ENCODE measurements around the gene BORCS8.
A peak's percentile ranks its signal among the peaks of the same experiment; 100 is the strongest.

BORCS8 gene

GRCh38 chr19:19192078-19192882 is at the start of gene BORCS8, which contains the start of gene RFXANK:
TSS of gene BORCS8 (minus strand) at chr19:19192152. CDS start at chr19:19192117, 35 bp downstream.
TSS of gene RFXANK (plus strand) at chr19:19192258. CDS start at chr19:19193947, 1,689 bp downstream.
- H3K27ac ChIP-seq, result peak within 1 kb of the TSS; percentile 87
- no peak for TF ChIP-seq CTCF (conservative IDR thresholded peaks at IDR 0.05)

GRCh38 chr19:19240476-19240875 is 48.5 kb upstream of the BORCS8 start:
- no peak for TF ChIP-seq CTCF (conservative IDR thresholded peaks at IDR 0.05)

GRCh38 chr19:19239675-19240074 is 47.7 kb upstream of the BORCS8 start:
- TF ChIP-seq CTCF (conservative IDR thresholded peaks at IDR 0.05), result no peak
- H3K27ac ChIP-seq, result no peak overlapping the region

More at GRCh38 chr19:19240476-19240875, 48.5 kb upstream of the BORCS8 start:
- H3K27ac ChIP-seq, result no peak overlapping the region

GRCh38 chr19:19238126-19238894 is 46.4 kb upstream of the BORCS8 start:
- TF ChIP-seq CTCF (conservative IDR thresholded peaks at IDR 0.05), result no peak
- no peak overlapping the region for H3K27ac ChIP-seq

GRCh38 chr19:19236173-19236572 is 44.2 kb upstream of the BORCS8 start:
- TF ChIP-seq CTCF (conservative IDR thresholded peaks at IDR 0.05), result no peak
- H3K27ac ChIP-seq, result no peak overlapping the region

- TF ChIP-seq CTCF (conservative IDR thresholded peaks at IDR 0.05), result no peak
- H3K27ac ChIP-seq, result no peak overlapping the region
Measured at GRCh38 chr19:19234220-19234816, 42.4 kb upstream of the BORCS8 start.

- no peak overlapping the region for H3K27ac ChIP-seq
- TF ChIP-seq CTCF (conservative IDR thresholded peaks at IDR 0.05), result no peak
Measured at GRCh38 chr19:19232261-19232721, 40.3 kb upstream of the BORCS8 start.

Data from VCaP (cell line).